ENCODE results near the gene C14orf119. TPM values are rescaled to one million over a fixed set of nuclear protein-coding genes. Genes with fewer than 3 reads are reported as not detected.
A peak's percentile ranks its signal among the peaks of the same experiment; 100 is the strongest.

Gene C14orf119
- total and polyA plus RNA-seq, 9 of the 15 experiments (the other 6 are each of a cell fraction or from before 2014, with no cell fraction given): 36.7 to 251 (median 51.8) TPM

GRCh38 chr14:23128969-23129758, 33.9 kb downstream of the C14orf119 start (continued):
- TF ChIP-seq XRCC4 (IDR thresholded peaks at IDR 0.05; ENCODE audit: extremely low read depth, insufficient read depth, insufficient read length) (no peak), ATF4 (CRISPR knock-in tag; IDR thresholded peaks at IDR 0.05) (no peak), CBFB (CRISPR knock-in tag; IDR thresholded peaks at IDR 0.05) (no peak), SMARCA4 (IDR thresholded peaks at IDR 0.05) (peak; percentile 86), STAT6 (CRISPR knock-in tag; IDR thresholded peaks at IDR 0.05) (no peak), AFF4 (CRISPR knock-in tag; IDR thresholded peaks at IDR 0.05) (no peak), SIX5 (IDR thresholded peaks at IDR 0.05; ENCODE audit: borderline replicate concordance in 1 of 2, insufficient read depth in 1 of 2, low read depth in 1 of 2, low read length in 2 of 2) (no peak), NFXL1 (CRISPR knock-in tag; IDR thresholded peaks at IDR 0.05) (no peak), PPARD (CRISPR knock-in tag; IDR thresholded peaks at IDR 0.05) (no peak)
- TF ChIP-seq, protein P1, sequence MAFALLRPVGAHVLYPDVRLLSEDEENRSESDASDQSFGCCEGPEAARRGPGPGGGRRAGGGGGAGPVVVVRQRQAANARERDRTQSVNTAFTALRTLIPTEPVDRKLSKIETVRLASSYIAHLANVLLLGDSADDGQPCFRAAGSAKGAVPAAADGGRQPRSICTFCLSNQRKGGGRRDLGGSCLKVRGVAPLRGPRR (CRISPR knock-in tag; IDR thresholded peaks at IDR 0.05): no peak
- TF ChIP-seq, protein P2, sequence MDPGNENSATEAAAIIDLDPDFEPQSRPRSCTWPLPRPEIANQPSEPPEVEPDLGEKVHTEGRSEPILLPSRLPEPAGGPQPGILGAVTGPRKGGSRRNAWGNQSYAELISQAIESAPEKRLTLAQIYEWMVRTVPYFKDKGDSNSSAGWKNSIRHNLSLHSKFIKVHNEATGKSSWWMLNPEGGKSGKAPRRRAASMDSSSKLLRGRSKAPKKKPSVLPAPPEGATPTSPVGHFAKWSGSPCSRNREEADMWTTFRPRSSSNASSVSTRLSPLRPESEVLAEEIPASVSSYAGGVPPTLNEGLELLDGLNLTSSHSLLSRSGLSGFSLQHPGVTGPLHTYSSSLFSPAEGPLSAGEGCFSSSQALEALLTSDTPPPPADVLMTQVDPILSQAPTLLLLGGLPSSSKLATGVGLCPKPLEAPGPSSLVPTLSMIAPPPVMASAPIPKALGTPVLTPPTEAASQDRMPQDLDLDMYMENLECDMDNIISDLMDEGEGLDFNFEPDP (CRISPR knock-in tag; IDR thresholded peaks at IDR 0.05): no peak

Measured in K562 (cell line).